Spleen (tissue), 11 donors: ENCODE results near the gene LPAR5. TPM values are rescaled to one million over a fixed set of nuclear protein-coding genes. Genes with fewer than 3 reads are reported as not detected.

Experiments used
- DNase-seq: peaks from one replicate; pipeline ENCODE4 v3.0.0-alpha.2; 2020
- H3K27ac ChIP-seq, 8 donors: fragments of 200-600 bp; sonication (generic) in 7 of 8; 1 replicate in 4 of 8; 2 replicates in 4 of 8; pipeline versions ENCODE4 v1.5.0 to v1.8.0; 2016 to 2021; ENCODE audit warnings: inconsistent platforms in 4 of 8, mild to moderate bottlenecking in 4 of 8, moderate library complexity in 1 of 8
- H3K27me3 ChIP-seq, 7 donors: fragments of 200-600 bp; sonication (generic) in 6 of 7; replicated peaks in 1 of 7; 1 replicate in 4 of 7; 2 replicates in 3 of 7; pipeline versions ENCODE4 v1.5.0 to v1.8.0; 2016 to 2021; ENCODE audit warnings: inconsistent platforms in 3 of 7, mild to moderate bottlenecking in 1 of 7
- H3K36me3 ChIP-seq, 6 donors: fragments of 200-600 bp; sonication (generic) in 5 of 6; 1 replicate in 4 of 6; 2 replicates in 2 of 6; pipeline versions ENCODE4 v1.5.0 to v1.8.0; 2016 to 2021; ENCODE audit warnings: inconsistent platforms in 2 of 6
- H3K4me1 ChIP-seq, 6 donors: fragments of 200-600 bp; sonication (generic) in 5 of 6; 1 replicate in 3 of 6; 2 replicates in 3 of 6; pipeline versions ENCODE4 v1.5.0 to v1.8.0; 2016 to 2021; ENCODE audit warnings: inconsistent platforms in 3 of 6
- H3K4me3 ChIP-seq, 8 donors: fragments of 200-600 bp; sonication (generic) in 7 of 8; 1 replicate in 4 of 8; 2 replicates in 4 of 8; pipeline versions ENCODE4 v1.5.0 to v1.8.0; 2016 to 2021; ENCODE audit warnings: inconsistent platforms in 4 of 8, mild to moderate bottlenecking in 4 of 8, moderate library complexity in 2 of 8
- H3K9me3 ChIP-seq, 8 donors: fragments of 200-600 bp; sonication (generic) in 7 of 8; 1 replicate in 4 of 8; 2 replicates in 4 of 8; pipeline versions ENCODE4 v1.5.0 to v1.8.0; 2016 to 2021; ENCODE audit warnings: inconsistent platforms in 4 of 8
- POLR2A ChIP-seq, 3 donors: fragments of 450-650 bp; IDR thresholded peaks; one replicate each; pipeline ENCODE4 v1.5.1; 2017; ENCODE audit warnings: antibody characterized with exemption in 3 of 3, mild to moderate bottlenecking in 1 of 3
- POLR2AphosphoS5 ChIP-seq, 3 donors: sonication (generic); formaldehyde crosslinking; IDR thresholded peaks; one replicate each; pipeline ENCODE4 v1.5.1; 2017; ENCODE audit warnings: antibody characterized with exemption in 3 of 3
- WGBS, 5 donors: extraction: QIAGEN DNeasy Blood & Tissue Kit in 3 of 5; methylation state at CpG; one replicate each; pipeline versions ENCODE4 v1.1.5 to v1.1.7; 2013 to 2018; 5-methylcytosine and 5-hydroxymethylcytosine counted together
- intact Hi-C: fragments of 100-400 bp; cut with DNase I; formaldehyde crosslinking; loops from one replicate; pipeline ENCODE4 v1.15.0; 2023; ENCODE audit warnings: low total_unique reads
- polyA plus RNA-seq, 3 donors: library from polyadenylated mRNA; stranded (reverse); fragments of 200-250 nt; gene quantifications; one replicate each; pipeline ENCODE4 v1.2.1, GENCODE V29; 2013
- total RNA-seq, 7 donors: library from RNA; depleted of rRNA in 3 of 7; stranded (reverse); fragments of >200 nt in 3 of 7; fragmentation: NEBNext Ultra II Directional in 4 of 7; extraction: Animal tissue kit (Norgen Biotek cat#: 25700) in 4 of 7; gene quantifications; one replicate each; pipeline versions ENCODE4 v1.1.0 to v1.2.1, GENCODE V29; 2016 to 2021
- TF ChIP-seq, protein P1 (sequence below), 11 experiments: fragments of 200-600 bp in 7 of 11; fragments of 450-650 bp in 4 of 11; sonication (generic) in 4 of 11; IDR thresholded peaks in 8 of 11; conservative IDR thresholded peaks in 3 of 11; 1 replicate in 7 of 11; 2 replicates in 4 of 11; pipeline versions ENCODE4 v1.4.0 to v1.8.0; 2016 to 2021; ENCODE audit warnings: antibody characterized with exemption in 11 of 11, inconsistent platforms in 4 of 11, mild to moderate bottlenecking in 1 of 11
- donor health status: healthy with polysubstance abuse.
- donor health status: DM: no; HTN: no; CAD: no; lungs with moderate emphysema.
- donor health status: DM: no; HTN: no; CAD: no.
- donor health status: Bipolar disorder and iron deficiency.
- donor health status: healthy.
- donor health status: DM: no; HTN: no; CAD: no.
- donor health status: DM: yes; HTN: yes; CAD: no.

Gene LPAR5
- total and polyA plus RNA-seq, 10 donors = 10.9 to 26.6 (median 16.0) TPM

DNA sequence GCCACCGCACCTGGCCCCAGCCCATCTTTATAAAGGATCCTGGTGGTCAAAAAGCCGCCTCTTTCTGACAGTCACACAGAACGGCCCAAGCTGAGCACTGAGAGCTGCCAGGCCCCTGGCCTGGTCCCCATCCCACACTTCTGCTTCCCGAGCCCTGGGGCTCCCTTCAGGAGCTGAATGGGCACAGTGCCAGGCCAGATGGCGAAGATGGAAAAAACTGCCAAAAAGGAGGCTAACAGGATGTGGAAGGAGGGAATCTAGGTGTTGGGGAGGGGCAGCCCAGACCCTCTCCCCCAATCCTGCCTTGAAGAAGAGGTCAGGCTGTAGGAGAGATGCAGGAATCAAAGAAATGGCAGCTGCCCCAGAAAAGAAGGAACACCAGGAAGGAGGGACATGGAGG is 5.0 kb downstream of the LPAR5 start:
- peaks cover 33 to 100% (median 76%) of the 10 kb centered on the region in 6 donors for H3K4me1 ChIP-seq
- H3K27ac ChIP-seq = peak overlapping the region; percentile 78 to 91 (median 88)
- peak overlapping the region in 6 of 8 donors; percentile 5 to 71 (median 24) for H3K4me3 ChIP-seq
- DNase-seq = no peak
- H3K9me3 ChIP-seq = no peaks in the 10 kb centered on the region
- TF ChIP-seq, protein P1, sequence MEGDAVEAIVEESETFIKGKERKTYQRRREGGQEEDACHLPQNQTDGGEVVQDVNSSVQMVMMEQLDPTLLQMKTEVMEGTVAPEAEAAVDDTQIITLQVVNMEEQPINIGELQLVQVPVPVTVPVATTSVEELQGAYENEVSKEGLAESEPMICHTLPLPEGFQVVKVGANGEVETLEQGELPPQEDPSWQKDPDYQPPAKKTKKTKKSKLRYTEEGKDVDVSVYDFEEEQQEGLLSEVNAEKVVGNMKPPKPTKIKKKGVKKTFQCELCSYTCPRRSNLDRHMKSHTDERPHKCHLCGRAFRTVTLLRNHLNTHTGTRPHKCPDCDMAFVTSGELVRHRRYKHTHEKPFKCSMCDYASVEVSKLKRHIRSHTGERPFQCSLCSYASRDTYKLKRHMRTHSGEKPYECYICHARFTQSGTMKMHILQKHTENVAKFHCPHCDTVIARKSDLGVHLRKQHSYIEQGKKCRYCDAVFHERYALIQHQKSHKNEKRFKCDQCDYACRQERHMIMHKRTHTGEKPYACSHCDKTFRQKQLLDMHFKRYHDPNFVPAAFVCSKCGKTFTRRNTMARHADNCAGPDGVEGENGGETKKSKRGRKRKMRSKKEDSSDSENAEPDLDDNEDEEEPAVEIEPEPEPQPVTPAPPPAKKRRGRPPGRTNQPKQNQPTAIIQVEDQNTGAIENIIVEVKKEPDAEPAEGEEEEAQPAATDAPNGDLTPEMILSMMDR (IDR thresholded peaks at IDR 0.05 in 8 of 11, conservative IDR thresholded peaks at IDR 0.05 in 3 of 11) = no peak
- no peak for TF ChIP-seq POLR2A (IDR thresholded peaks at IDR 0.05)
- no peak for TF ChIP-seq POLR2AphosphoS5 (IDR thresholded peaks at IDR 0.05)
- H3K27me3 ChIP-seq = no peaks in the 10 kb centered on the region
- intact Hi-C loops = no loop called here
- peaks cover 0 to 21% (median 0%) of the 10 kb centered on the region in 6 donors for H3K36me3 ChIP-seq
- 61 to 85% (median 73%) methylated on average over 5 of the region's 5 CpGs for WGBS, 5 donors

DNA sequence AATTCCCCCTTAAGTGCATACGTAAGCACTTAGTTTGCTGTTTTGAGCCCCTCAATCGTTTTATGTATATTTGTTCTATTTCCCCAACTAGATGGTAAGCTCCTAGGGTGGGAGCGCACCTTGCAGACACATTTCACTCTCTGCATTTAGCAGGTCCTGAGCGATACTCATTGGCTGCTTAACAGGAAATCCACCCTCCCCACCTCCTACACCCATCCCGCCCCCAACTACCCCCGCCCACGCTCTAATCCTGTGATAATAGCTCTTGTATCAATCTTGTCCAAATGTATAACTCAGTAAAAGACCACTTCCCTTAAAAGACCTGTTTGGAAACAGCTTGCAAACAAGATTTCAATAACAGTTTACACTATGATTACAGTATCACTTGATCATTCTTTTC is 8.1 kb downstream of the LPAR5 start:
- no peak for DNase-seq
- 35 to 53% (median 51%) methylated on average over 7 of the region's 7 CpGs for WGBS, 5 donors
- Histone ChIP-seq H3K4me1 (peaks cover 25 to 91% (median 61%) of the 10 kb centered on the region in 6 donors), H3K9me3 (no peaks in the 10 kb centered on the region), H3K36me3 (peaks cover 0 to 43% (median 2%) of the 10 kb centered on the region in 6 donors), H3K27ac (peak overlapping the region in 5 of 8 donors; percentile 23 to 69 (median 57)), H3K4me3 (peak overlapping the region in 7 of 8 donors; percentile 11 to 67 (median 21)), H3K27me3 (no peaks in the 10 kb centered on the region)
- TF ChIP-seq POLR2A (IDR thresholded peaks at IDR 0.05) (no peak), POLR2AphosphoS5 (IDR thresholded peaks at IDR 0.05) (no peak)
- TF ChIP-seq, protein P1 (IDR thresholded peaks at IDR 0.05 in 8 of 11, conservative IDR thresholded peaks at IDR 0.05 in 3 of 11) = no peak
- intact Hi-C loops = no loop called here

DNA sequence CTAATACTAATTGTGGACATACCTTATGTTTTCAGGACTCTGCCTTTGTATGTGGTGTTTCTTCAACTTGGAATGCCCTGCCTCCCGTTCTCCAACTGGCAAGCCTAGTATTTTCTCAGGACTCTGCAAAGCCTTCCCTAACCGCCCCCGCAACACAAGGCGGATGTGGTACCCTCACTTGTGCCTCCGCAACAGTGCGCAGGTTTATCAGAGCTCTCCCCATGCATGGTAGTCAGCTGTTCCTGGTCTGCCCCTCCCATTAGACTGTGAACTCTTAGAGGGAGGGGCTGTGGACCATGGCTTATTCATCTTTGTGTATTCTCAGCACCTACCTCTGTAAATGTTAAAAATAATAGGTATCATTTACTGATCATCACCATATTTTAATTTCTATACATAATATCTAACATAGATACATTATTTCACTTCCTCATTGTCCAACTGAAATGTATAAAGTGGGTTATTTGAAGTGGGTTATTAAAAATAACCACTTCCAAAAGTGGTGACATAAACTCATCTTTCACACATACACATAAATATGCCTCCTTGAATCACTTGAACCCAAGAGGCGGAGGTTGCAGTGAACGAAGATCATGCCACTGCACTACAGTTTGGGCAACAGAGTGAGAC is 9.0 kb downstream of the LPAR5 start:
- Histone ChIP-seq H3K27ac (peak overlapping the region in 4 of 8 donors; percentile 28 to 69 (median 58)), H3K4me1 (peaks cover 17 to 84% (median 53%) of the 10 kb centered on the region in 6 donors), H3K9me3 (no peaks in the 10 kb centered on the region), H3K4me3 (peak overlapping the region in 3 of 8 donors; percentile 32 to 67 (median 39)), H3K36me3 (peaks cover 0 to 43% (median 2%) of the 10 kb centered on the region in 6 donors), H3K27me3 (no peaks in the 10 kb centered on the region)
- TF ChIP-seq, protein P1 (IDR thresholded peaks at IDR 0.05 in 8 of 11, conservative IDR thresholded peaks at IDR 0.05 in 3 of 11) = no peak
- TF ChIP-seq POLR2A (IDR thresholded peaks at IDR 0.05) = no peak
- TF ChIP-seq POLR2AphosphoS5 (IDR thresholded peaks at IDR 0.05) = no peak
- WGBS, 5 donors = 68 to 80% (median 77%) methylated on average over 8 of the region's 8 CpGs
- no peak for DNase-seq
- intact Hi-C loops = no loop called here

DNA sequence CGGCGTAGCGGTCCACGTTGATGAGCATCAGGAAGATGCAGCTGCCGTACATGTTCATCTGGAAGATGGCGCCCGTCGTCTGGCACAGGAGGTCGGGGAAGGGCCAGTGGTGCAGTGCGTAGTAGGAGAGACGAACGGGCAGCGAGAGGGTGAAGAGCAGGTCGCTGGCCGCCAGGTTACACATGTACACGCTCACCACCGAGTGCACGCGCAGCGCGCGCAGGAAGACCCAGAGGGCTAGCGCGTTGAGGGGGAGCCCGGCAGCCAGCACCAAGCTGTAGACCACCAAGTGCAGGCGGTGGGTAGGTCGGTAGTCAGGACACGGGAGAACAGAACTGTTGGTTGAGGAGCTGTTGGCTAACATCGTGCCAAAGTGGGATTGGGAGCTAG is 14.9 kb downstream of the LPAR5 start:
- peaks cover 5 to 67% (median 25%) of the 10 kb centered on the region in 6 donors for H3K4me1 ChIP-seq
- no peak for DNase-seq
- H3K4me3 ChIP-seq = peak overlapping the region in 5 of 8 donors; percentile 9 to 54 (median 21)
- 88 to 95% (median 89%) methylated on average over 29 of the region's 29 CpGs for WGBS, 5 donors
- H3K27me3 ChIP-seq = no peaks in the 10 kb centered on the region
- H3K27ac ChIP-seq = peak overlapping the region in 3 of 8 donors; percentile 13 to 43 (median 17)
- TF ChIP-seq, protein P1 (IDR thresholded peaks at IDR 0.05 in 8 of 11, conservative IDR thresholded peaks at IDR 0.05 in 3 of 11) = no peak
- TF ChIP-seq POLR2AphosphoS5 (IDR thresholded peaks at IDR 0.05) = no peak
- no peak for TF ChIP-seq POLR2A (IDR thresholded peaks at IDR 0.05)
- peaks cover 0 to 59% (median 17%) of the 10 kb centered on the region in 6 donors for H3K36me3 ChIP-seq
- no peaks in the 10 kb centered on the region for H3K9me3 ChIP-seq
- intact Hi-C loops = no loop called here
